AG09309 (cell line): ENCODE results near the gene CPNE4.

ENCODE experiments used
- DNase-seq: peaks from one replicate; pipeline ENCODE4 v3.0.0-alpha.2; 2010; ENCODE audit warnings: low read depth
- H3K4me3 ChIP-seq: 2 replicates; pipeline ENCODE4 v1.5.1; 2011; ENCODE audit warnings: mild to moderate bottlenecking, low read depth, low read length, moderate library complexity; ENCODE audit not compliant: control insufficient read depth
- CTCF ChIP-seq: IDR thresholded peaks from 2 replicates; pipeline ENCODE4 v1.5.1; 2011; ENCODE audit warnings: mild to moderate bottlenecking, low read depth, low read length, inconsistent platforms; ENCODE audit not compliant: insufficient read depth, control insufficient read depth; ENCODE audit errors: missing control alignments

Gene CPNE4

DNA sequence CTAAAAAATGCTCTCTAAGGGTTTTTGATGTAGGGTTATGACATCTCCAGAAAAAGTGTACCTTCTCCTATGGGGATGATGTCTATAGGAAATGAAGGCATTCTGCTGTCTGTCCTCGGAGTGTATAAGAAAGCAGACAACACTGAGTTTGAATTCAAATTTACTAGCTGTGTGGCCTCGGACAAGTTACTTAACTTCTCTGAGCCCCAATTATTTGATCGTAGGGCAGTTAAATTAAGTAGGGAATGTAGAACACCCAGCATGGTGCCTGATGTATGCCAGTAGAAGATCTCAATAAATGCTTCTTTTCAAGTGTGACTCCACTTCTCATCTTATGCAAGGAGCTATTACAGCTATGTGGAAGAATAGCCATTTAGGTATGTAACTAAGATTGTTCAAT lies 184.6 kb downstream of the CPNE4 start:
- no peak overlapping the region for H3K4me3 ChIP-seq
- DNase-seq = no peak
- TF ChIP-seq CTCF = no peak

GRCh38 chr3:131849616-131850015 lies 185.2 kb downstream of the CPNE4 start:
- TF ChIP-seq CTCF = no peak
- DNase-seq = no peak
- no peak overlapping the region for H3K4me3 ChIP-seq

DNA sequence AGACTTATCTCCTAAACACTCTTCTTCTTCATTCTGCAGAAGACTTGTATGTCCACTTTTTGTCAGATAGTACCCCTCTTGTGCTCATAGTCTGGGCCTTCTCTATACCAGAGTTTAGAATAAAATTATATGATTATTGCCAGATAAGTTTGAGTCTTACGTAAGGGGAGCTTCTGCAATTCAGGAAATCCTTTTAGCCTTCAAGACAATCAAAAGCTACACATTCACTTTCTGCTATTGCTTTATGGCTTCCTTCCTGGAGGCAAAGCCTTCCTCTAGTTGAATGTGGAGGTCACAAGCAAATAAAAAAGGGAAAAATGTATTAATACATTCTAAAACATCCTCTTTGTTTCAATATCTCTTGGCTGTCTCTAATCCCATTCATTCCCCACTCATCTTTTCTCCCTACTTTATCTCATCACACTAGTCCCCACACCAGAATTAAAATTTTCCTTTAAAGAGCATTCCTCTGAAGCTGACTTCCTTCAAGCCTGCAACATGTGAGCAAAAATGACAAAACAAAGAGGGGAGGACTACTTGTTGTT lies 186.8 kb downstream of the CPNE4 start:
- H3K4me3 ChIP-seq = no peak overlapping the region
- TF ChIP-seq CTCF = no peak

DNA sequence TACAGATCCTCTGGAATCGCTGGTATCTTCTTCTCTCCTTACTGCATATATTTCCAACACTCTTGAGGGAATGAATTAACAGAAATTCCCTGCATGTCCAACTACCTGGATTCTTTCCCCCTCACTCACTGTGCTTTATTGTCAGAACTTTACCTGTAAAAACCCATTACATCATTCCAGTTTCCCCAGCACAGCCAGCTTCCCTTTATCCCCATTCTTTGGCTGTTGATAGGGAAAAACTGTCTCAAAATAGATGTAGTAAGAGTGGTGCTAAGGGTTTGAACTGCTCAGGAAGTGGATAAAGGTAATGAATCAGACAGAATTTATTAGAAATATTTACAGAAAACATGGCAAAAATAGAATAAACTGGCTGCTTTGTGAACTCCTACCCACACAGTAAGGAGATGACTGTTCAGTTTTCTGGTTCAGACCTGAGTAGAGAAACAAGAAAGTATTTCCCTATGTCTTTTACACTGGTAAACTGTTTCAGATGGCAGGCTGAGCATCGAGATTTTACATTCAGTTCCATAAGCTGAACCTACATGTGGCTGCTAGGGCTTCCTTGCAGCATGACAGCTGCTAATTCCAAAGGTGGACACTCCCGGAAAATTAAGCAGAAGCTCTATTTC lies 188.4 kb downstream of the CPNE4 start:
- no peak overlapping the region for H3K4me3 ChIP-seq
- DNase-seq = no peak
- TF ChIP-seq CTCF = no peak

More for the DNA sequence above, 186.8 kb downstream of the CPNE4 start:
- DNase-seq = no peak

GRCh38 chr3:131843174-131843573 lies 191.6 kb downstream of the CPNE4 start:
- DNase-seq = no peak
- no peak for TF ChIP-seq CTCF
- no peak overlapping the region for H3K4me3 ChIP-seq

DNA sequence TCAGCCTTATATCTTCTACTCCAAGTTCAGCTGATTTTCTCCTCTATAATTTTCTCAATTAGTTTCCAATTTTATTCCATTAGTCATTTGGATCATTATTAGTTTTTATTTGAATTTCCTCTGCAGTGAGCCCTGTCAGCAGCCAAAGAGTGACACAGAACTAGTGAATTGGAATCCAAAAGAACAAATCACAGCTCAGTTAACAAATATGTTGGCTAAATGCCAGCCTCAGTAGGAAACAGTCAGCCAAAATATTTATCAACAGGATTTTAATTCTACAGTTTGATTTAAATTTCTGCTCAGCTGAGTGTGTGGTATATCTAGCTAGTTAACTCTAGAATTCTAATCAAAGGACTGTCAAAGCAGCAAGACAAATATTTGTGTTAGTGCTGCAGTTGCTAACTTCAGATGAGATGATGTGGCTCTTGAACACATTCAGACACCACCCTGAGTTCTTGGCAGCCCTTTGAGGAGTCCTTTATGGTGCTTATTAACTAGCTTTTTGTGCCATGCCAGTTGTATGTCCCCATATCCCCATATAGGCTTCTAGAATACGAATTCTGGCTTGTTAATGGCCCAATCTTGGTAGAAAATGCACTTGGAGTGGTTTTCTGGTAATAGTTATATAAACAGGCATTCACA lies 194.5 kb downstream of the CPNE4 start:
- TF ChIP-seq CTCF = no peak
- no peak for DNase-seq

More for the DNA sequence above, 194.5 kb downstream of the CPNE4 start:
- no peak overlapping the region for H3K4me3 ChIP-seq
